Measurements from ENCODE around the gene UBASH3B.

The UBASH3B gene

GRCh38 chr11:122679466-122679865, 23.9 kb downstream of the UBASH3B start:
- DNase-seq, result no peak

GRCh38 chr11:122681070-122681469, 25.5 kb downstream of the UBASH3B start:
- no peak for DNase-seq

- no peak for DNase-seq
Observed at GRCh38 chr11:122681735-122682134, 26.2 kb downstream of the UBASH3B start.

- no peak for DNase-seq
Observed at GRCh38 chr11:122682464-122682863, 26.9 kb downstream of the UBASH3B start.

GRCh38 chr11:122685041-122685440, 29.5 kb downstream of the UBASH3B start:
- DNase-seq, result no peak

GRCh38 chr11:122686111-122686510, 30.6 kb downstream of the UBASH3B start:
- no peak for DNase-seq

- DNase-seq, result no peak
Observed at GRCh38 chr11:122690384-122690783, 34.9 kb downstream of the UBASH3B start.

GRCh38 chr11:122690801-122691548, 35.5 kb downstream of the UBASH3B start:
- DNase-seq, result no peak

- DNase-seq, result no peak
Observed at GRCh38 chr11:122691549-122692150, 36.1 kb downstream of the UBASH3B start.

GRCh38 chr11:122692444-122692843, 36.9 kb downstream of the UBASH3B start:
- DNase-seq, result no peak

- DNase-seq, result no peak
Observed at GRCh38 chr11:122695076-122695615, 39.6 kb downstream of the UBASH3B start.

- DNase-seq, result no peak
Observed at GRCh38 chr11:122696662-122697061, 41.1 kb downstream of the UBASH3B start.

GRCh38 chr11:122697636-122698167, 42.2 kb downstream of the UBASH3B start:
- DNase-seq, result no peak

- DNase-seq, result no peak
Observed at GRCh38 chr11:122698392-122698791, 42.9 kb downstream of the UBASH3B start.

- DNase-seq, result no peak
Observed at GRCh38 chr11:122700666-122701065, 45.1 kb downstream of the UBASH3B start.

GRCh38 chr11:122701143-122701542, 45.6 kb downstream of the UBASH3B start:
- DNase-seq, result no peak

- no peak for DNase-seq
Observed at GRCh38 chr11:122703541-122704272, 48.2 kb downstream of the UBASH3B start.

- DNase-seq, result no peak
Observed at GRCh38 chr11:122705396-122705795, 49.9 kb downstream of the UBASH3B start.

- no peak for DNase-seq
Observed at GRCh38 chr11:122706291-122707088, 51.0 kb downstream of the UBASH3B start.

GRCh38 chr11:122707111-122707510, 51.6 kb downstream of the UBASH3B start:
- no peak for DNase-seq

GRCh38 chr11:122707901-122708300, 52.4 kb downstream of the UBASH3B start:
- DNase-seq, result no peak

GRCh38 chr11:122709039-122709760, 53.7 kb downstream of the UBASH3B start:
- DNase-seq, result no peak

Measured in NCI-H1436 treated with DMSO at 0.1 percent for 48 hours (cell line).